Neutrophil (primary cell): ENCODE results near the gene FBXO3.

Source experiments
- H3K27ac ChIP-seq: fragments of 200-600 bp; sonication (generic); 2 replicates; pipeline ENCODE4 v1.5.1; 2016; ENCODE audit warnings: mild to moderate bottlenecking, moderate library complexity
- H3K27me3 ChIP-seq: fragments of 200-600 bp; sonication (generic); 2 replicates; pipeline ENCODE4 v1.6.0; 2016; ENCODE audit warnings: mild to moderate bottlenecking
- H3K36me3 ChIP-seq: fragments of 200-600 bp; sonication (generic); 2 replicates; pipeline ENCODE4 v1.5.1; 2017
- H3K4me1 ChIP-seq, 2 experiments: fragments of 200-600 bp in 1 of 2; sonication (generic) in 1 of 2; 1 replicate in 1 of 2; 2 replicates in 1 of 2; pipeline versions ENCODE4 v1.5.1 to v1.6.1; 2013 to 2016; ENCODE audit warnings: low read depth in 1 of 2, low read length in 1 of 2, mild to moderate bottlenecking in 1 of 2, moderate library complexity in 1 of 2; ENCODE audit not compliant: control insufficient read depth in 1 of 2, insufficient read depth in 1 of 2
- H3K4me3 ChIP-seq, 2 experiments: fragments of 200-600 bp in 1 of 2; sonication (generic) in 1 of 2; 1 replicate in 1 of 2; 2 replicates in 1 of 2; pipeline ENCODE4 v1.5.1; 2013 to 2016; ENCODE audit warnings: low read depth in 1 of 2, low read length in 1 of 2, mild to moderate bottlenecking in 1 of 2, moderate library complexity in 1 of 2
- H3K9me3 ChIP-seq: fragments of 200-600 bp; sonication (generic); 2 replicates; pipeline ENCODE4 v1.5.1; 2016
- TF ChIP-seq, protein P1 (sequence below): fragments of 200-600 bp; sonication (generic); IDR thresholded peaks from 2 replicates; pipeline ENCODE4 v1.5.1; 2016; ENCODE audit warnings: antibody characterized with exemption

Gene FBXO3

DNA sequence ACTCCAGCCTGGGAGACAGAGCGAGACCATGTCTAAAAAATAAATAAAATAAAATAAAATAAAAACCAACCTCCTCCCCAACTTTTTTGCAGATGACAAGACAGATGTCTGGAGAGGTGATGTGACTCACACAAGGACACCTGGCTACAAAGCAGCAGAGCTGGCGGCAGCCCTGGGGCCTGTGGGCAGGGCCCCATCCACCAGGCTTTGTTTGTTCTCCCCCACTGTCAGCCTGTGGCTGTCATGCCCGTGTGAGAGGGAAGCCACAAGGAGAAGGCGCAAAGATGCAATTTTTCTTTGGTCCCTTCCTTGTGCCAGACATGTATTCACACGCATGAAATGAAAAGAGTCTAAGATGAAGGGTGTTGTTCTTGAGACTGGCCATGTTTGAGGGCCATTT, 54.7 kb downstream of the FBXO3 start:
- no peak overlapping the region for H3K4me3 ChIP-seq
- H3K36me3 ChIP-seq: peaks cover 60% of the 10 kb centered on the region
- H3K27ac ChIP-seq: no peak overlapping the region
- peaks cover 0 to 16% of the 10 kb centered on the region in 2 experiments for H3K4me1 ChIP-seq
- H3K9me3 ChIP-seq: no peaks in the 10 kb centered on the region
- TF ChIP-seq, protein P1, sequence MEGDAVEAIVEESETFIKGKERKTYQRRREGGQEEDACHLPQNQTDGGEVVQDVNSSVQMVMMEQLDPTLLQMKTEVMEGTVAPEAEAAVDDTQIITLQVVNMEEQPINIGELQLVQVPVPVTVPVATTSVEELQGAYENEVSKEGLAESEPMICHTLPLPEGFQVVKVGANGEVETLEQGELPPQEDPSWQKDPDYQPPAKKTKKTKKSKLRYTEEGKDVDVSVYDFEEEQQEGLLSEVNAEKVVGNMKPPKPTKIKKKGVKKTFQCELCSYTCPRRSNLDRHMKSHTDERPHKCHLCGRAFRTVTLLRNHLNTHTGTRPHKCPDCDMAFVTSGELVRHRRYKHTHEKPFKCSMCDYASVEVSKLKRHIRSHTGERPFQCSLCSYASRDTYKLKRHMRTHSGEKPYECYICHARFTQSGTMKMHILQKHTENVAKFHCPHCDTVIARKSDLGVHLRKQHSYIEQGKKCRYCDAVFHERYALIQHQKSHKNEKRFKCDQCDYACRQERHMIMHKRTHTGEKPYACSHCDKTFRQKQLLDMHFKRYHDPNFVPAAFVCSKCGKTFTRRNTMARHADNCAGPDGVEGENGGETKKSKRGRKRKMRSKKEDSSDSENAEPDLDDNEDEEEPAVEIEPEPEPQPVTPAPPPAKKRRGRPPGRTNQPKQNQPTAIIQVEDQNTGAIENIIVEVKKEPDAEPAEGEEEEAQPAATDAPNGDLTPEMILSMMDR: no peak
- no peaks in the 10 kb centered on the region for H3K27me3 ChIP-seq

DNA sequence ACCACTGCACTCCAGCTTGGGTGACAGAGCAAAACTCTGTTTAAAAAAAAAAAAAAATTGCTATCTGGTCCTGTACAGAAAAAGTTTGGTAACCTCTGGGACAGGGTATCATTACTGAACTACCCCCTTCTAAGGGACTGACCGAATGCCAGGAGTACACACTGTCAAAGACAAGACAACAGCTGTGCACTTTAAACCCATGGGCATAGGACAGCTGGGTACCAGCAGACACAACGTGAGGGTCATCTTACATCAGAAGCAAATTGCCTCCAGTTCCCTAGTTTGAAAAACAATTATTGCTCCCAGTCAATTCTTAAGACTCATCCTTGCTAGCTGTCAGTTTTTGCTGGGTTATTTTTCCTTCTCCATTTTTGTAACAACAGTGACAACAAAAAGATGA, 55.9 kb downstream of the FBXO3 start:
- Histone ChIP-seq H3K4me3 (no peak overlapping the region), H3K4me1 (peaks cover 0 to 5% of the 10 kb centered on the region in 2 experiments), H3K9me3 (no peaks in the 10 kb centered on the region), H3K36me3 (peaks cover 68% of the 10 kb centered on the region), H3K27ac (no peak overlapping the region), H3K27me3 (no peaks in the 10 kb centered on the region)
- TF ChIP-seq, protein P1: no peak

DNA sequence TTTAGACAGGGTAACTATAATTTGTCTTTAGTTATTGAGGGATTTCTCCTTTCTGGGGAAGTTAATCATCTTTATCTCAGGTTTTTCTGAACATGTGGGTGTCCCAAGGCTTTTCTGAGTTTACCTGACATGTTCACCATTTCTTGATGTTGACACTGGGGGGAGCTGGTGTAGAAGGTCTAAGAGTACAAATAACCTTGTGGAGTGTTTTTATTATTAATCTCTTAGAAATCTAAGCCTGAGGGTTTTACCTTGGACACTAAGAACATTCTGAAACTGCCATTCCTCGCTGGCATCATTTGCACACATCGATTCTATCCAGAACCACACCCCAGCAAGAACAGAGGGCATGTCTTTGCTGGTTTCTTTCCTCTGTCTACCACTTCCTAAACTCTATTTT, 58.1 kb downstream of the FBXO3 start:
- TF ChIP-seq, protein P1: no peak
- H3K36me3 ChIP-seq: peaks cover 64% of the 10 kb centered on the region
- H3K9me3 ChIP-seq: no peaks in the 10 kb centered on the region
- peaks cover 0 to 6% of the 10 kb centered on the region in 2 experiments for H3K4me1 ChIP-seq
- H3K4me3 ChIP-seq: no peak overlapping the region
- no peaks in the 10 kb centered on the region for H3K27me3 ChIP-seq
- no peak overlapping the region for H3K27ac ChIP-seq

GRCh38 chr11:33713856-33714398, 60.4 kb downstream of the FBXO3 start:
- H3K4me3 ChIP-seq: no peak overlapping the region
- TF ChIP-seq, protein P1: no peak
- peaks cover 0 to 6% of the 10 kb centered on the region in 2 experiments for H3K4me1 ChIP-seq
- peaks cover 56% of the 10 kb centered on the region for H3K36me3 ChIP-seq
- no peaks in the 10 kb centered on the region for H3K9me3 ChIP-seq
- no peaks in the 10 kb centered on the region for H3K27me3 ChIP-seq
- no peak overlapping the region for H3K27ac ChIP-seq

GRCh38 chr11:33713151-33713855, 61.0 kb downstream of the FBXO3 start:
- Histone ChIP-seq H3K27me3 (no peaks in the 10 kb centered on the region), H3K36me3 (peaks cover 53% of the 10 kb centered on the region), H3K9me3 (no peaks in the 10 kb centered on the region), H3K4me1 (peaks cover 0 to 6% of the 10 kb centered on the region in 2 experiments), H3K4me3 (no peak overlapping the region), H3K27ac (peak overlapping the region; percentile 18)
- TF ChIP-seq, protein P1: no peak
